H1 (cell line): Measurements from ENCODE around the gene PRXL2A. TPM values are rescaled to one million over a fixed set of nuclear protein-coding genes. Genes with fewer than 3 reads are reported as not detected.

Source experiments
- CTCF ChIA-PET: fragments of 300-600 bp; sonication (Branson Sonifier 250); formaldehyde crosslinking; loops from one replicate; lab custom pipeline; 2021; ENCODE audit not compliant: partially characterized antibody; lab: Charles Lee
- POLR2A ChIA-PET: fragments of 300-600 bp; sonication (Branson Sonifier 250); formaldehyde crosslinking; loops from one replicate; lab custom pipeline; 2021; ENCODE audit warnings: inconsistent platforms; ENCODE audit not compliant: partially characterized antibody; lab: Charles Lee
- DNase-seq, 2 experiments: peaks; one replicate each; pipeline versions ENCODE4 v3.0.0 to v3.0.0-alpha.2; 2010 to 2022; ENCODE audit warnings: low spot score in 2 of 2, low read depth in 1 of 2, mixed read lengths in 1 of 2
- FAIRE-seq: peaks from 2 replicates; lab custom pipeline; 2011; peaks lifted over from hg19 to GRCh38; lab: Jason Lieb, UNC
- H2AFZ ChIP-seq: 2 replicates; pipeline ENCODE4 v1.8.1; 2012; ENCODE audit warnings: low read length, inconsistent platforms
- H2AK5ac ChIP-seq: 2 replicates; pipeline ENCODE4 v1.6.1; 2013; ENCODE audit warnings: low read depth, low read length
- H2BK120ac ChIP-seq: replicated peaks from 2 replicates; pipeline ENCODE3; 2013; ENCODE audit warnings: low read depth, low read length, inconsistent platforms
- H2BK12ac ChIP-seq: 2 replicates; pipeline ENCODE4 v1.6.1; 2013; ENCODE audit warnings: low read depth, low read length
- H2BK15ac ChIP-seq: 2 replicates; pipeline ENCODE4 v1.6.1; 2013; ENCODE audit warnings: low read length
- H2BK20ac ChIP-seq: 2 replicates; pipeline ENCODE4 v1.6.1; 2013; ENCODE audit warnings: low read length
- H2BK5ac ChIP-seq: 2 replicates; pipeline ENCODE4 v1.6.1; 2013; ENCODE audit warnings: low read depth, low read length
- H3K14ac ChIP-seq: 2 replicates; pipeline ENCODE4 v1.6.1; 2013; ENCODE audit warnings: inconsistent platforms; ENCODE audit not compliant: insufficient read length
- H3K18ac ChIP-seq: 2 replicates; pipeline ENCODE4 v1.6.1; 2013; ENCODE audit warnings: low read length; ENCODE audit errors: extremely low read depth
- H3K23ac ChIP-seq: 2 replicates; pipeline ENCODE4 v1.6.1; 2013; ENCODE audit warnings: inconsistent platforms; ENCODE audit not compliant: insufficient read length
- H3K23me2 ChIP-seq: 2 replicates; pipeline ENCODE4 v1.6.1; 2013; ENCODE audit warnings: low read depth, low read length
- H3K27ac ChIP-seq: 2 replicates; pipeline ENCODE4 v1.6.1; 2011; ENCODE audit warnings: low read depth, low read length, inconsistent platforms
- H3K27me3 ChIP-seq, 4 experiments: replicated peaks in 1 of 4; 1 replicate in 1 of 4; 2 replicates in 3 of 4; pipeline versions ENCODE4 v1.6.1 to v1.8.1; 2011 to 2013; ENCODE audit warnings: low read length in 3 of 4, mild to moderate bottlenecking in 3 of 4, inconsistent platforms in 2 of 4, mixed read lengths in 2 of 4, moderate library complexity in 1 of 4; ENCODE audit not compliant: control insufficient read depth in 3 of 4, insufficient read depth in 3 of 4; ENCODE audit errors: extremely low read depth in 1 of 4
- H3K36me3 ChIP-seq, 4 experiments: 2 replicates each; pipeline versions ENCODE4 v1.6.1 to v1.8.1; 2011 to 2013; ENCODE audit warnings: mild to moderate bottlenecking in 4 of 4, low read length in 3 of 4, moderate library complexity in 2 of 4, control low read depth in 1 of 4, inconsistent platforms in 1 of 4; ENCODE audit not compliant: insufficient read depth in 4 of 4, control insufficient read depth in 2 of 4
- H3K4ac ChIP-seq: replicated peaks from 2 replicates; pipeline ENCODE3; 2013; ENCODE audit warnings: low read length, low read depth, mixed read lengths, inconsistent platforms; ENCODE audit not compliant: insufficient read length
- H3K4me1 ChIP-seq, 4 experiments: replicated peaks in 1 of 4; 1 replicate in 1 of 4; 2 replicates in 3 of 4; pipeline versions ENCODE4 v1.6.1 to v1.8.1; 2011 to 2013; ENCODE audit warnings: low read length in 3 of 4, inconsistent platforms in 2 of 4, mixed read lengths in 1 of 4; ENCODE audit not compliant: insufficient read depth in 4 of 4, control insufficient read depth in 3 of 4
- H3K4me2 ChIP-seq, 2 experiments: 2 replicates each; pipeline versions ENCODE4 v1.6.1 to v1.8.1; 2011 to 2013; ENCODE audit warnings: low read depth in 2 of 2, low read length in 2 of 2, control low read depth in 1 of 2, inconsistent platforms in 1 of 2, mild to moderate bottlenecking in 1 of 2; ENCODE audit not compliant: insufficient read depth in 1 of 2
- H3K4me3 ChIP-seq, 4 experiments: fragments of 200-600, 300-600 bp in 1 of 4; sonication (generic), shearing (Covaris generic), sonication (Bioruptor Twin) in 1 of 4; 2 replicates each; pipeline versions ENCODE4 v1.5.1 to v1.8.1; 2011 to 2016; ENCODE audit warnings: low read length in 4 of 4, low read depth in 3 of 4, control low read depth in 2 of 4, inconsistent platforms in 2 of 4, mild to moderate bottlenecking in 2 of 4, mixed read lengths in 1 of 4, moderate library complexity in 1 of 4; ENCODE audit not compliant: insufficient read depth in 2 of 4; ENCODE audit errors: extremely low read depth in 1 of 4
- H3K56ac ChIP-seq: replicated peaks from 2 replicates; pipeline ENCODE3; 2013; ENCODE audit warnings: low read depth, mild to moderate bottlenecking, mixed read lengths, low read length, inconsistent platforms; ENCODE audit not compliant: insufficient read length
- H3K79me1 ChIP-seq: 2 replicates; pipeline ENCODE4 v1.6.1; 2013; ENCODE audit warnings: low read depth, low read length, control low read depth
- H3K79me2 ChIP-seq, 2 experiments: 2 replicates each; pipeline versions ENCODE4 v1.6.1 to v1.8.1; 2012 to 2013; ENCODE audit warnings: low read length in 2 of 2, mild to moderate bottlenecking in 2 of 2, inconsistent platforms in 1 of 2; ENCODE audit not compliant: insufficient read depth in 2 of 2, control insufficient read depth in 1 of 2
- H3K9ac ChIP-seq, 4 experiments: replicated peaks in 1 of 4; 1 replicate in 1 of 4; 2 replicates in 3 of 4; pipeline versions ENCODE4 v1.6.1 to v1.8.1; 2011 to 2013; ENCODE audit warnings: low read depth in 3 of 4, low read length in 3 of 4, control low read depth in 2 of 4, mild to moderate bottlenecking in 2 of 4, moderate library complexity in 2 of 4, inconsistent platforms in 1 of 4; ENCODE audit errors: extremely low read depth in 1 of 4
- H3K9me3 ChIP-seq, 2 experiments: 2 replicates each; pipeline versions ENCODE4 v1.6.1 to v1.8.1; 2012 to 2013; ENCODE audit warnings: mild to moderate bottlenecking in 2 of 2, moderate library complexity in 2 of 2, control low read depth in 1 of 2, inconsistent platforms in 1 of 2, low read depth in 1 of 2, low read length in 1 of 2, mixed read lengths in 1 of 2; ENCODE audit not compliant: insufficient read depth in 2 of 2
- H4K20me1 ChIP-seq, 2 experiments: replicated peaks in 1 of 2; 2 replicates each; pipeline versions ENCODE3 to v1.8.1; 2011 to 2013; ENCODE audit warnings: inconsistent platforms in 2 of 2, low read length in 2 of 2, mild to moderate bottlenecking in 1 of 2; ENCODE audit not compliant: insufficient read depth in 2 of 2, control insufficient read depth in 1 of 2
- H4K5ac ChIP-seq: 2 replicates; pipeline ENCODE4 v1.6.1; 2013; ENCODE audit warnings: low read length, low read depth, mixed read lengths, inconsistent platforms; ENCODE audit not compliant: insufficient read length
- H4K8ac ChIP-seq: 2 replicates; pipeline ENCODE4 v1.8.0; 2013; ENCODE audit warnings: mild to moderate bottlenecking, moderate library complexity, low read length, inconsistent platforms; ENCODE audit not compliant: insufficient read depth; ENCODE audit errors: extremely low read depth
- H4K91ac ChIP-seq: replicated peaks from 2 replicates; pipeline ENCODE3; 2013; ENCODE audit warnings: low read length, mixed read lengths, inconsistent platforms; ENCODE audit not compliant: insufficient read length
- BACH1 ChIP-seq: IDR thresholded peaks from 2 replicates; pipeline ENCODE4 v1.6.1; 2012; ENCODE audit warnings: low read length, improper control_type of control experiment
- CTBP2 ChIP-seq: IDR thresholded peaks from 2 replicates; pipeline ENCODE4 v1.7.0; 2011; ENCODE audit warnings: borderline replicate concordance, mild to moderate bottlenecking, moderate library complexity, mixed read lengths, low read length; ENCODE audit not compliant: insufficient read depth, insufficient read length
- GABPA ChIP-seq: IDR thresholded peaks from 2 replicates; pipeline ENCODE4 v1.6.1; 2011; ENCODE audit warnings: mild to moderate bottlenecking, low read length, moderate library complexity, borderline replicate concordance; ENCODE audit not compliant: insufficient read depth
- HDAC6 ChIP-seq: IDR thresholded peaks from one replicate; pipeline ENCODE4 v1.7.1; 2012; ENCODE audit warnings: low read depth, mild to moderate bottlenecking, inconsistent platforms, low read length, moderate library complexity
- JUN ChIP-seq: IDR thresholded peaks from 2 replicates; pipeline ENCODE4 v1.6.1; 2011; ENCODE audit warnings: low read depth, mild to moderate bottlenecking, improper control_type of control experiment, low read length
- POLR2AphosphoS5 ChIP-seq: IDR thresholded peaks from 2 replicates; pipeline ENCODE4 v1.6.1; 2011; ENCODE audit warnings: low read depth, low read length
- SP2 ChIP-seq: IDR thresholded peaks from 2 replicates; pipeline ENCODE4 v1.6.1; 2012; ENCODE audit warnings: mild to moderate bottlenecking, low read length, inconsistent platforms
- TAF1 ChIP-seq: IDR thresholded peaks from 2 replicates; pipeline ENCODE4 v1.6.1; 2011; ENCODE audit warnings: mild to moderate bottlenecking, low read depth, low read length
- YY1 ChIP-seq: IDR thresholded peaks from 2 replicates; pipeline ENCODE4 v1.6.1; 2011; ENCODE audit warnings: low read depth, mild to moderate bottlenecking, low read length
- WGBS, 2 experiments: shearing (Covaris generic) in 1 of 2; methylation state at CpG; one replicate each; pipeline versions ENCODE4 v1.1.6 to v1.1.7; 2013 to 2015; ENCODE audit warnings: low lambda C conversion rate in 2 of 2, mixed read lengths in 2 of 2, inconsistent platforms in 1 of 2, low coverage in 1 of 2, missing lambda C conversion rate in 1 of 2; ENCODE audit not compliant: insufficient replicate concordance in 2 of 2, insufficient coverage in 1 of 2, insufficient read length in 1 of 2; ENCODE audit errors: extremely low coverage in 1 of 2, missing lambda C conversion rate in 1 of 2; 5-methylcytosine and 5-hydroxymethylcytosine counted together
- polyA plus RNA-seq, 7 experiments: library from polyadenylated mRNA; depleted of rRNA in 3 of 7; stranded (reverse) in 5 of 7; unstranded in 2 of 7; fragments of >200 nt in 5 of 7; fragments of 200-250 nt in 2 of 7; gene quantifications; 1 replicate in 5 of 7; 2 replicates in 1 of 7; 4 replicates in 1 of 7; pipeline versions ENCODE4 v1.2.1 to v1.2.3, GENCODE V29; 2011 to 2013; ENCODE audit warnings: missing spikeins in 2 of 7, mixed read lengths in 2 of 7
- total RNA-seq: library from RNA; stranded (reverse); fragmentation: NEBNext Ultra II Directional; extraction: Animal tissue kit (Norgen Biotek cat#: 25700); gene quantifications from 2 replicates; pipeline ENCODE4 v1.2.1, GENCODE V29; 2021
- TF ChIP-seq, protein P1 (sequence below): IDR thresholded peaks from 2 replicates; pipeline ENCODE4 v1.6.1; 2011; ENCODE audit warnings: low read depth, mild to moderate bottlenecking, low read length; ENCODE audit not compliant: insufficient read depth
- TF ChIP-seq, protein P2 (sequence below): IDR thresholded peaks from 2 replicates; pipeline ENCODE4 v1.6.1; 2012; ENCODE audit warnings: inconsistent platforms

PRXL2A gene
- total and polyA plus RNA-seq, 2 of the 8 experiments (the other 6 are each of a cell fraction or from before 2014, with no cell fraction given), result 13.4 to 58.3 TPM

DNA sequence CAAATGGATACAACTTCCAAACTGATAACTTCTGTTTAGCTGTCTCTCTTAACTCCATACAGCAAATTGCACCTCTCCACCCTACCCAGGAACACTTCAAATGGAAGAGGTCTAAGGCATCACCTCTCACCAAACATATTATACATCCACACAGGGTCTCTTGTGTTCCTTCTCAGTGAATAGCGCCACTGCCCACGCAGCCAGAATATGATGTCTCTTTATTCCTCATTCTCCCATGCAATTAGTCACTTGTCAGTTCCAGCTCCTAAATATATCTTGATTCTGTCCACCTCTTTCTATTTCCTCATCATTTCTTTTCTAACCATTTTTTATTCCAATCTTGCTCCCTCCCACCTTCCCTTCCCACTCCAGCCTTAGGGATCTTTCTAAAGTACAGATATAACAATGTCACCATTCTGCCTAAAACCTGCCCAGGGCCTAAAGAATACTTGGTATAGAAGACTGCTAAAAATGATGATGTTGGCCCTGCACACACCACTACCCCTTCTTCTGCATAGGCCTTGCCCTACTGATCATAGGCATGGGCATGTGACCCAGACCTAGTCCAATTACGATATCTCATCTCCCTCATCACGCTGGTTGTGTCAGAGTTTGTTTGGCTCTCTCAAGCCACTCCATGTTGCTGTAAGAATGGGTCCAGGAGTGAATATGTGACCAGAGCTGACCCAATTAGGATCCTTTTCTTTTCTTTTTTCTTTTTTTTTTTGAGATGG, 40.0 kb downstream of the PRXL2A start:
- no peak overlapping the region for H3K23ac ChIP-seq
- H2AK5ac ChIP-seq, result no peak overlapping the region
- no peak overlapping the region for H4K5ac ChIP-seq
- H3K4ac ChIP-seq, result no peak overlapping the region
- POLR2A ChIA-PET, result interaction anchor here (1.0 to 2.1 kb wide), 2 partner anchors 16 to 40 kb away, joined by 4 to 5 read pairs; no protein-coding TSS in a partner anchor
- no peak overlapping the region for H3K4me2 ChIP-seq
- no peaks in the 10 kb centered on the region for H3K9me3 ChIP-seq
- FAIRE-seq (no peak), DNase-seq (no peak)
- no peak overlapping the region for H2BK15ac ChIP-seq
- no peak overlapping the region for H3K14ac ChIP-seq
- no peak overlapping the region for H2BK20ac ChIP-seq
- no peak overlapping the region for H4K91ac ChIP-seq
- no peak overlapping the region for H2BK12ac ChIP-seq
- H3K79me1 ChIP-seq, result no peaks in the 10 kb centered on the region
- peaks cover 0 to 4% (median 0%) of the 10 kb centered on the region in 4 experiments; a peak in 2 of 7 replicates for H3K27me3 ChIP-seq
- H3K4me3 ChIP-seq, result no peak overlapping the region
- H3K18ac ChIP-seq, result no peak overlapping the region
- no peaks in the 10 kb centered on the region for H3K79me2 ChIP-seq
- H3K23me2 ChIP-seq, result no peaks in the 10 kb centered on the region; the same call in 1 of the 2 replicates
- no peak overlapping the region for H2BK5ac ChIP-seq
- H4K8ac ChIP-seq, result no peak overlapping the region
- H3K27ac ChIP-seq, result no peak overlapping the region
- no peak overlapping the region for H2BK120ac ChIP-seq
- H3K56ac ChIP-seq, result no peak overlapping the region
- H4K20me1 ChIP-seq, result no peaks in the 10 kb centered on the region
- H3K4me1 ChIP-seq, result peaks cover 2 to 4% (median 3%) of the 10 kb centered on the region in 4 experiments; a peak in 4 of 7 replicates
- CTCF ChIA-PET, result interaction anchor here (0.5 to 38.4 kb wide), 7 partner anchors 19 to 148 kb away, joined by 3 to 1263 read pairs (median 4); no protein-coding TSS in a partner anchor
- no peak overlapping the region for H2AFZ ChIP-seq
- no peaks in the 10 kb centered on the region for H3K36me3 ChIP-seq
- H3K9ac ChIP-seq, result no peak overlapping the region
- WGBS, 2 experiments, result 93% methylated on average over 4 of the region's 4 CpGs; no CpG with 5 or more reads in 1 of the 2 experiments
- TF ChIP-seq HDAC6, result no peak
- no peak for TF ChIP-seq POLR2AphosphoS5
- TF ChIP-seq GABPA, result no peak
- no peak for TF ChIP-seq JUN
- TF ChIP-seq, protein P1, sequence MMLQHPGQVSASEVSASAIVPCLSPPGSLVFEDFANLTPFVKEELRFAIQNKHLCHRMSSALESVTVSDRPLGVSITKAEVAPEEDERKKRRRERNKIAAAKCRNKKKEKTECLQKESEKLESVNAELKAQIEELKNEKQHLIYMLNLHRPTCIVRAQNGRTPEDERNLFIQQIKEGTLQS, result no peak
- no peak for TF ChIP-seq SP2
- no peak for TF ChIP-seq TAF1
- TF ChIP-seq BACH1, result no peak
- TF ChIP-seq, protein P2, sequence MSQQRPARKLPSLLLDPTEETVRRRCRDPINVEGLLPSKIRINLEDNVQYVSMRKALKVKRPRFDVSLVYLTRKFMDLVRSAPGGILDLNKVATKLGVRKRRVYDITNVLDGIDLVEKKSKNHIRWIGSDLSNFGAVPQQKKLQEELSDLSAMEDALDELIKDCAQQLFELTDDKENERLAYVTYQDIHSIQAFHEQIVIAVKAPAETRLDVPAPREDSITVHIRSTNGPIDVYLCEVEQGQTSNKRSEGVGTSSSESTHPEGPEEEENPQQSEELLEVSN, result no peak
- no peak for TF ChIP-seq CTBP2
- no peak for TF ChIP-seq YY1
